Stimulated activated CD4-positive, alpha-beta T cell treated with anti-CD3 and anti-CD28 coated beads, Interleukin-15, amount 100 ng/mL, for 48 hours (primary cell): Measurements from ENCODE around the gene RASL10B.

Source experiments
- DNase-seq, 2 donors: peaks; one replicate each; pipeline ENCODE4 v3.0.0-alpha.2; 2020; ENCODE audit warnings: low read depth in 2 of 2

The RASL10B gene

GRCh38 chr17:35717475-35717874, 14.0 kb upstream of the RASL10B start:
- DNase-seq = no peak

GRCh38 chr17:35723735-35724134, 7.7 kb upstream of the RASL10B start:
- DNase-seq = no peak

GRCh38 chr17:35725058-35725457, 6.4 kb upstream of the RASL10B start:
- DNase-seq = no peak

- DNase-seq = no peak
Observed at GRCh38 chr17:35725802-35726126, 5.7 kb upstream of the RASL10B start.

DNA sequence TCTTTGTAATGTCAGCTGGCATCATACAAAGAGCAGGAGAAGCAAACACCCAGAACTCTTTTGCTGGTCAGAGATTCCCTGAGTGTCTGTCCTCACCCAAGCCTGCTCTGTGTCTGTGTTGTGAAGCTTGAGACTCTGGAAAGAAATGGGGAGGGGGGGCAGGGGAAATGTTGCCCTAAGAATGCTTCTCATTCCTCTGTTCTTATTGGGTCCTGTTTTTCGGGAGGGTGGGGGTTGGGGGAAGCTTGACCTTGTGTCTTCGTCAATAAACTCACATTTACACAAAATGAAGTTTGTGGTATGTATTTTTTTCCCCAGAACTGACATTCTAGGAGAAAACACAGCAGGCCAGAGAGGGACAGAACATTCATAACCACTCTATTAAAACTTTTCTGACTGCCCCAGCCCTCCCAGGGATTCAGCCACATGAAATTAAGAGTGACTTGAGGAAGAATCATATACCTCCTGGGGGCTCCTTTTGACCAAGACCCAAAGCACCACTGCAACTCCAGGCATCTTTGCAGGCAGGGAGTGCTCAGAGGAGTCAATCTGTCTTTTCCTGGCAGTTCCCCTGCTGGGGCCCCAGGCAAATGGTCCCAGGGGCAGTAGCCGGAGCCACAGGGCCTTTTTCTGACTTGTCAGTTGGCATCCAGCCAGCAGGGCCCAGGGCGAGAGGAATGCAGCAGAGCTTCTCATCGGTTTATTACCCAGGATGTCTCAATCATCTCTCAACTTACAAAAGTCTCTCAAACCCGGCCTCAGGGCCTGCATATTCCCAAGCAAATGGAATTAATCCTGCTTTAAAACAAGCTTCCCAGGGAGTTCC, 5.1 kb upstream of the RASL10B start:
- no peak for DNase-seq

- no peak for DNase-seq
Observed at GRCh38 chr17:35726953-35727460, 4.4 kb upstream of the RASL10B start.

DNA sequence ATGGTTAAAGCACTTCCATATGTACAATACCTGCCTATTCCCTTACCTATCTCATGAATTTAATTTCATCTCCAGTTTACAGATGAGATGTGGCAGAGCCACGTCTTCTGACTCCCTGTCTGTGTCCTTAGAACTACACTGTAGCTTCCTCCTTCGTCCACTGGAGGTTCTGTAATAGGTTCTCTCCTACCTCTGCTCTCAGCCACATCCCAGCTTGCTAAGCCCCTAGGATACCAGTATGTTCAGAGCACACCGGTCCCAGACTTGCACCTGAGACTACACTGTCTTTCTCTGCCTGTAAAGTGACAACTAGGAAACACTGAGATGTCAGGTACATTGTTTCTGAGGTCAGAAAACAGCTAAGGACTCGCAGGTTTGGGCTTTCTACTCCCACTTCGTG, 3.8 kb upstream of the RASL10B start:
- no peak for DNase-seq

GRCh38 chr17:35728551-35728950, 2.9 kb upstream of the RASL10B start:
- no peak for DNase-seq

DNA sequence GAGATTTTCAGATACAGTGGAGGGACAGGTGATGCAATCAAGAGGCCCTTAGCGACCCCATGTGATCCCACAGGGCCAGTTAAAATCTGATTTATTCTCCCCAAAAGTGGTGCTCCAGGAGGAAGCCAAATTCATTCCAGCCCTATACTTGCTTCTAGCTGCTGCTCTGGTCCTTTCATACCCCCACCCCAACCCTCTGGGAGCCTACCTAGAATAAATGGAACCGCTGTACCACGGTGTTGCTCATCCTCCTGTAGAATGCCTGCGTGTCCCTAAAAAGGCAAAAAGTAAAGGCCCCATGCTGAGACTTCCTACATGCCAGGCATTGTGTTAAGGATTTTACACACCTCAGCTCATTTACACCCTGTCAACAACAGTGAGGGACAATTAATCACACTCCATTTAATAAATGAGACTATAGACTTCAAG, 2.0 kb upstream of the RASL10B start:
- no peak for DNase-seq

GRCh38 chr17:35730400-35731005, 936 bp upstream of the RASL10B start:
- no peak for DNase-seq

DNA sequence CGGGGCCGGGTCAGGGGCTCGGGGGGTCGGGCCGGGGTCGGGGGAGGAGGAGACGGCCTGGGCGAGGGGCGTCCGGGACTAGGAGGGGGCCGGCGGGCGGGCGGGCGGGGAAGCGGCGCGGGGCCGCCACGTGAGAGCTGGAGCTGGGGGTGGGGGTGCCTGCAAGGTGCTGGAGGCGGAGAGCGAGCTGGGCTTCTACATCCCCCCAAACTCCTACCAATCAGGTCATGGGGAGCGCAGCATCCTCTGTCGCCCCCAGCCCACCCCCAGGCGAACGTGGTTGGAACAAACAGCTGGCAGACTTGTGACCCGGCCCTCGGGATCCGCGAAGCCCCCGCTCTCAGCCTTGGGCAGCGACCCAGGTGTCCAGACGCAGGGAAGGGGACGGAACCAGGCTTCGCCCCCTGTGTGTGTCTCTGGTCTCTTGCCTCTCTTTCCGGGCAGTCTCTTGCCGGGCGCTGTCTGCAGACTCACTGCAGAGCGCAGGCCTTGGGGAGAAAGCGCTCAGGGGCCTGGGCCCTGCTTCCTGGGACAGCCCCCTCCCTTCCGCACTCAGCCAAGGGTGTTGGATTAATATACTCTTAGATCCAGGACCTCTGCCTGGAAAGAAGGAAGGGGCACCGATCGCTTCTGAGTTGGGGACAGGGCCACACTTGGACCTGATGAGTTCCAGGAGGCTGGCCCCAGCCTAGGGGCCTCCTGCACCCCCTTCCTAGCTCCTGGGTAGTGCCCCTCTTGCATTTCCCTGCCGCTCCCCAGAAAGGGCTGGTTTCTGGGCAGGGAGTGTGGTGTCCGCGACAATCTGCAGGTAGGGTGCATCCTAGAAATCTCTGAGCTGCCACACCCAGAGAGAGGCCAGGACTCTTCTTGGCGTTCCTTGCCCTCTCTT, 722 bp downstream of the RASL10B start:
- DNase-seq = no peak

DNA sequence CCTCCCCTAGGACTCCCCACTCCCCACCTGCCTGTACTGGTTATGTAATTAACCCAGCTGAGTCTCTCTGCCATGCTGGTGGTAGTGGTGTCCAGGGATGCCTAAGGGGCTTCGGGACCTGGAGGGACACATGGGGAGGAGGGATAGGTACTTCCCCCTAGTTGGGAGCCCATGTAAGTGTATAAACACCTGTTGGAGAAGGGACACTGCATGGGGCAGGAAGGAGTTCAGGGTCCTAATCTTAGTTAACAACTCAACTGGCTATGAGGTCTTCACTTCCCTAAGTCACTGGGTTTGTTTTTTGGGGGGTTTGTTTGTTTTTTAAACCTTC, 1.3 kb downstream of the RASL10B start:
- DNase-seq = no peak

- DNase-seq = no peak
Observed at GRCh38 chr17:35733366-35733765, 1.9 kb downstream of the RASL10B start.

DNA sequence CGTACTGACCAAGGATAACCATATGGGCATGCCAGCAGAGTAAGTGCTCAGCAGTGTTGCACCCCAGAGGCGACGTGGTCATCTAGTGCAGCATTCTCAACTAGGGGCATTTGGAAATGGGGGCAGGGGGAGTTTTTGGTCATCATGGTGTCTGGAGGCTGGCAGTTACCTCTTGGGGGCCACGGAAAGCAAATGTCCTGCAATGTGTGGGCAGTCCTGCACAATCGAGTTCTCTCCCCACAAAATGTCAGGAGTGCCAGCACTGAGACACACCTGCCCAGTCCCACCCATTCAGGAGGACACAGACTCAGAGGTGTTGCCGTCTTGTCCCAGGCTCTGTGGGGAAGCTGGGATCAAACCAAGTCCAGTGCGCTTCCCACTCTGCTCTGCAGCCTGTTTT, 3.0 kb downstream of the RASL10B start:
- no peak for DNase-seq

GRCh38 chr17:35735036-35735805, 3.8 kb downstream of the RASL10B start:
- DNase-seq = no peak

DNA sequence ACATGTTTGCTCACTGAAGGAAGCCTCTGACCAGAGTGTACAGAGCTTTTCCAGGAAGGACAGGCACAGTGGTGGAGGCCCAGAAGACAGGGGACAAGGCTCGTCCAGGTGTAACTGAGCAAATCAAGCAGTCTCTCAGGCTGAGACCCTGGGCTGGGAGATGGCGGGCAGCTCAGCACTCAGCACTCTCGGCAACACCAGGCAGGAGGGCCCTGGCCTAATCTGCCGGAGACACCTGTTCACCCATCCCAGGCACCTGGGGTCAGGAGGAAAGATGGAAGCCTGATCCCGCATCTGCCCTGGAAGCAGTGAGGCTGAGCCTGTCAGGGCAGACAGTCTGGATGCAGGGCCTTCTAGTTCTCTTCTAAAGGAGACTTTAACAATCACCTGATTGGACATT, 4.8 kb downstream of the RASL10B start:
- no peak for DNase-seq

DNA sequence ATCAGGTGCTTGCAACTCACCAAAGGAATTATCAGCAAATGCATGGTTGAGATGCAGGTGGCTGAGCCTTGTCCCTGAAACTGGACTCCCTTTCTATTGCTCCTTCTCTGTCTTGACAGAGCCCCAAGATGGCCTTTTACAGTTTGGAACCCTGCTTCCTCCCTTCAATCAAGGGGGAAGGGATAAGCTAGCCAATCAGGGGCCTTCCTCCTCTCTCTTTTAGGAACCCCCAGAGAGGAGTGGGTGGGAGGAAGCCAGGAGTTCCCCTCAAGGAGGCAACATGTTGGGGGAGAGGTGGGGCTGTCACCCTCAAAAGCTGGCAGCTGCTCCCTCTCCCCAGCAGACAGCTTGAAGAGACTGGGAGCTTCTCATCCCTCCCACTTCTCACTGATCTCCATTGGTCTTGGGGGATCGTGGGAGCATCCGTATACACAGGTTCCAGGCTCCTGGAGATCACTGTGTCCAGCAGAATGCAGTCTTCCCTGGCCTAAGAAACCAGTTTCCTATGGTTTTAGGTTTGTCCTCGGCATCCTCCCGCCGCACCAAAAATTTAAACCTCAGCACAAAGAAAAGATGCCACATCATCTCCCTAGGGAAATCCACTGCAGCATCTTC, 7.2 kb downstream of the RASL10B start:
- no peak for DNase-seq

- DNase-seq = no peak
Observed at GRCh38 chr17:35740216-35740615, 8.8 kb downstream of the RASL10B start.

DNA sequence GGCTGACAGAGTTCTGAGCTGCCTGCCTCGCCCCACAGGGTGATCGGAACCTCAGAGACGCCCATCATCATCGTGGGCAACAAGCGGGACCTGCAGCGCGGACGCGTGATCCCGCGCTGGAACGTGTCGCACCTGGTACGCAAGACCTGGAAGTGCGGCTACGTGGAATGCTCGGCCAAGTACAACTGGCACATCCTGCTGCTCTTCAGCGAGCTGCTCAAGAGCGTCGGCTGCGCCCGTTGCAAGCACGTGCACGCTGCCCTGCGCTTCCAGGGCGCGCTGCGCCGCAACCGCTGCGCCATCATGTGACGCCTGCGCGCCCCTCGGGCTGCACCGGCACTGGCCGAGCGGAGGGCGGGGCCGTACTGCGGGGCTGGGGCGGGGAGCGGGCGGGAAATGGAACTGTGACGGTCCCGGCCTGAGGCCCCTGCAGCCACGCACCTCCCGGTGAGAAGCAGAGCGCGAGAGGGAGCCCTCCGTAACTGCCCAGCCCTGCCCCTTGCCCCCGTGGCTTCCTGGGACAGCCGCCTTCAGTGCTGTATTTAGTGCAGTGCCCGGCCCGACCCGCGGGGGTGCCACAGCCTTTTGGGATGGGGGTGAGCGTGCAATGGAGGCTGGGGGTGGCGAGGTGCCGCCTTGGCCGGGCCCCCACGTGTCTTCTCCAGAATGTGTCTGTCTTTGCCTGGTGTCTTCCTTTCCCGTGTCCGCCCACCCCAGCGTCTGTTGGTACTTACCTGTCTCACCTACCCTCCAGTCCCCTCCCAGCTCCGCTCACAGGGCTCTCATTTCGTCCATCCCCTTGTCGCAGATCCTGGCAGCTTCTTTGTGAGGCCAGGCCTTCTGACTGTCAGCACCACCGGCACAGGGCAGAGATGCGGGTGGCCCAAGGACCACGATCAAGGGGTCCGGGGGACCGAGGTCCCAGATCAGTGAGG, 9.8 kb downstream of the RASL10B start:
- DNase-seq = no peak

DNA sequence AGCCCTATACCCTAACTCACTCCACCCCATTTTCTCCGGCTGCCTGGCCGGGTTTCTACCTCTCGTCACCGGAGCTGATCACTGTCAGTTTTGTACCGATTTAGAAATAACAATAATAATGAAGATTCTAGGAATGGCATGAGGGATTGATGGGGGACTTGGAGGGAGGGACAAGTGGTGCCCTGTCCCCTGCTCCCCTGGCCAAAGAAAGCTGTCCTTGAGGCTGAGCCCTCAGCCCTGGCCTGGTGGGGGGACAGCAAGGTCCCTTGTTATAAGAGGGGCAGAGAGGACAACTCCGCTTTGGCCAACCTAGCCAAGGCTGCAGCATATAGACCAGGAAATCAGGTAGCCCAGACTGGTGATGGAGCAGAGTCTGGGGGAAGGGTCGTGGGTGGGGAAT, 11.1 kb downstream of the RASL10B start:
- DNase-seq = no peak
